Right renal pelvis (tissue), 4 donors: ENCODE measurements around the gene OR2T29. TPM values are rescaled to one million over a fixed set of nuclear protein-coding genes. Genes with fewer than 3 reads are reported as not detected.
"Not testable (repeated sequence)": the region's sequence is repeated elsewhere in the genome, so short reads cannot be mapped to it uniquely, and the experiment has no call there.

Source experiments
- DNase-seq, 4 donors: peaks; one replicate each; pipeline ENCODE4 v3.0.0-alpha.2; 2013; ENCODE audit warnings: low read depth in 4 of 4, low spot score in 3 of 4, missing footprints in 1 of 4
- polyA plus RNA-seq, 4 donors: library from polyadenylated mRNA; unstranded; fragments of 120-200 nt; gene quantifications; one replicate each; pipeline ENCODE4 v1.2.1, GENCODE V29; 2013; ENCODE audit not compliant: insufficient read length in 4 of 4

The OR2T29 gene, protein sequence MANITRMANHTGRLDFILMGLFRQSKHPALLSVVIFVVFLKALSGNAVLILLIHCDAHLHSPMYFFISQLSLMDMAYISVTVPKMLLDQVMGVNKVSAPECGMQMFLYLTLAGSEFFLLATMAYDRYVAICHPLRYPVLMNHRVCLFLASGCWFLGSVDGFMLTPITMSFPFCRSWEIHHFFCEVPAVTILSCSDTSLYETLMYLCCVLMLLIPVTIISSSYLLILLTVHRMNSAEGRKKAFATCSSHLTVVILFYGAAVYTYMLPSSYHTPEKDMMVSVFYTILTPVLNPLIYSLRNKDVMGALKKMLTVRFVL
- not detected for polyA plus RNA-seq

- DNase-seq, result not testable (repeated sequence)
Observed at GRCh38 chr1:248562672-248563071, at the start of gene OR2T29. Gene OR2T29, minus strand, starts transcription at chr1:248562772. Its CDS starts 3,281 bp downstream, at chr1:248559491.

DNA sequence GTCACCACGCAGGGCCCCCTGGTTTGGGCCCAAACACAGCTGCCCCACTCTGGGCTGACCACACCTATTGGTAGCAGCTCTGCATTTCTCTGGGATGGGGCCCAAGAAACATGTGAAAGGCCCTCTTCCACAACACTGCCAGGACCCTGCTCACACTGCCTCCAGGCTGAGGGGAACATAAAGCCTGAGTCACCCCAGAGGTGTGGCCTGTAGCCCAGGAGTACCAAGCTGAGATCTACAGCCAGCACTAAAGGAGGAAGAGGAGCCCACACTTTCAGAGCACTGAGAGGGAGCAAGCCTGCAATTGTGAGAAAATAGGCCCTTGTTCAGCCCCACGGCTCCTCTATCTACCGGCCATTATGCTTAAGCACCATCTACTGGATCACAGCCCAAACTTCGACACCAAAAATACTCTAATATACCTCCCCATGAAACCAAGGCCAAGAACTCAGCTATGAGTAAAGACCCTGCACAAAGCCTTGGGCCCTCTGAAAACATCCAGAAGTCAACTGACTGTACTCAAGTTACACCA is 49.4 kb upstream of the OR2T29 start:
- DNase-seq, result no peak

- no peak for DNase-seq
Observed at GRCh38 chr1:248610301-248610700, 47.7 kb upstream of the OR2T29 start.

DNA sequence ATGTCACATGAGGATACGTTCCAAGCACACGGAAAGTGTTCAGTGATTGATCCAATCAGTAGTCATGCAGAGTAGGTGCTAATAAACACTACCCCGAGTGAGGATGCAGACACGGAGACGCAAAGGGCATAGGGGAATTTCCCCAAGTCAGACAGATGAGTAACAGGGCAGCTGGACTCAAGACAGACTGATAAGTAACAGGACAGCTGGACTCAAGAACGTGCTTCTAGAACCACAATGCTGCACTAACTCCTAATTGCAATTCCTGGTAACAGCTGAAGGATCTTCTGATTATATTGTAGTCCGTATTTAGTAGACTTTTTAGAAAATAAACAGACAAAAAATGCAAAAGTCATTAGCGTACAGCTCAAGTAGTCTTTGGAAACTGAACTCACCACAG is 36.8 kb upstream of the OR2T29 start:
- no peak for DNase-seq

- no peak for DNase-seq
Observed at GRCh38 chr1:248597589-248597988, 35.0 kb upstream of the OR2T29 start, which contains the start of gene OR2T10. Gene OR2T10, minus strand, starts transcription at chr1:248597700. Its CDS starts 3,932 bp downstream, at chr1:248593768.

- DNase-seq, result no peak
Observed at GRCh38 chr1:248596615-248597014, 34.0 kb upstream of the OR2T29 start.

- DNase-seq, result no peak
Observed at GRCh38 chr1:248593226-248593625, 30.7 kb upstream of the OR2T29 start.

DNA sequence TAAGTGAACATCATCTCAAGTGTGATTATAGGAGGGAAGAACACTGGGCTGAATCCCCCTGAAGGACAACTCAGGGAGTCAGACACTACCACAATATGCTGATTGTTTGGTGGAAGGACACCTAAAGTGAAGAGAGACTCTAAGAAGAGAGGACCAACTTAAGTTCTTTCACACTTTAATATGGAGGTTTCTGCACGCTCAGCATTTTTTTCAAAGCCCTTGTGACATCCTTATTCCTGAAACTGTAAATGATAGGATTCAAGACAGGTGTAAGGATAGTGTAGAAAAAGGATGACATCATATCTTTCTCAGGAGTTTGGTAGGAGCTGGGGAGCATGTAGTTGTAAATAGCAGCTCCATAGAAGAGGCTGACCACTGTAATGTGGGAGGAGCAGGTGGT is 30.1 kb upstream of the OR2T29 start:
- no peak for DNase-seq

DNA sequence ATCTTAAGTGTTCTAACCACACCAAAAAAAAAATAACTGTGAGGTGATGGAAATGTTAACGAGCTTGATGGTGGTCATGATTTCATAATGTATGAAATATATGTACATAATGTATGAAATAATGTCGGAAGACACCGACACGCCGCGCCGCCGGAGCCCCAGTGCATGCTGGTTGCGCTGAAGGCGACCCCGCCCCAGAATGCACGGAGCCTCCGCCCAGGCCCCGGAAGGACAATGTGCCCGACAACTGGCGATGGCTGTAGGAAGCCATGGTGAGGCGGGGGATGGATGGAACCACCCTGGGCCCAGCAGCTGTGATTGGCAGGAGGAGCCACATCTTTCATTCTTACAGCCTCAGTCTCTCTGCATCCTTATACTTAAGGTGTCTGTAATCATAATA is 27.5 kb upstream of the OR2T29 start:
- no peak for DNase-seq

GRCh38 chr1:248589334-248589733 is 26.8 kb upstream of the OR2T29 start:
- no peak for DNase-seq

DNA sequence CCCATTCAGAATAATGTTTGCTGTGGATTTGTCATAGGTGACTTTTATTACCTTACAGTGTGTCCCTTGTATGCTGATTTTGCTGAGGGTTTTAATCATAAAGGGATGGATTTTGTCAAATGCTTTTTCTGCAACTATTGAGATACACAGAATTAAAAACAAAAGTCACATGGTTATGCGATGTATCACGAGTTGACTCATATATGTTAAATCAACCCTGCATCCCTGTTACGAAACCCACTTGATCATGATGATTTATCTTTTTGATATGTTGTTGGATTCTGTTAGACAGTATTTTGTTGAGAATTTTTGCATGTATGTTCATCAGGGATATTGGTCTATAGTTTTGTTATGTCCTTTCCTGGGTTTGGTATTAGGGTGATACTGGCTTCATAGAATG is 22.7 kb upstream of the OR2T29 start:
- DNase-seq, result no peak

DNA sequence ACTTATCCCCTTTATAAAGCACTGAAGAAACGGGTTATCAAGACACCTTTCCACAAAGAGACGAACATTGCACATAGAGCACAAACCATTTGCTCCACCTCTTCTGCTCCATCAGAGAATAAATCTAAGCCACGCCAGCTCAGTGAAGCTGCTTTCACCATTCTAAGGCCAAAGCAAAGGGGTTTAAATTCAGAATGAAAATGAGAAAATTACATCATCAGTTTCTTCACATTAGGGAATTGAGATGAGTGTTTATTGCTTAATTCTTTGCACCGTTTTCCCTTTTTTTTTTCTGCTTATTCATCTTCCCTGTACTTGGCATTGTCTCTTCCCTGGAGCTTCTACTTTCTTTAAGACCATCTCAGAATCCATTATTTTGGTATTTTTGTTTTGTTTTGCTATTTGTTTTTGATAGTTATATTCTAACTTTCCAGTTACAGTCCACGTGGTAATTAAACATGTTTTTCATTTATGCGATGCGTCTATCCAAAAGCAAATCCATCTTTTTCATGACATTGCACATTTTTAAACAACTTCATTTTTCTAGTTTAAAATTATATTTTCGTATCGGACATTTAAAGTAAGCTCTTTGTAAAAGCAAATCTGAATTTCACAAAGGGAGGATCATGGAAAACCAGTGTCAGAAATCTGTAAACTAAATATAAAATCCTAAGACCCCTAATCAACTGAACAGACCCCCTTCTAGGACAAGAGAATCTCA is 13.8 kb upstream of the OR2T29 start:
- no peak for DNase-seq

DNA sequence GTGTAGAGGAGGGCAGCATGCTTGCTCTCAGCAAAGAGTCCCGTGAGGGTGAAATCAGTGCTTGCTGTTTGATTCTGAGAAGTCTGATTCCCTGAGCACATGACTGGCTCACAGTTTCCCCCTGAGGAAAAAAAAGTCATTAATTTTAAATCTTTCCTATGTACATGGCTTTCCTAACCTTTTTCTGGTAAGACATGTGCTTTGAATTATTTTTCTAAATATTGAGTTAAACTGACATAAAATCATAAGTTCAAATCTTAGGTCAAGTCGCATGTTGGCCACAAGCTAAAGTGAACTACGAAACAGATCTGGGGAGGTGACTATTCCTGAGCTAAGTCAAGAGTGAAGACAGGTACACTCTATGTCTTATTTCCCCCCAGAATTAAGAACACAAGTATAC is 12.1 kb upstream of the OR2T29 start, which contains the start of gene OR2T34:
Gene OR2T34, minus strand, starts transcription at position 101 of the 400 bp plus-strand sequence. Its CDS starts 0 bp downstream, at position 101.
- DNase-seq, result not testable (repeated sequence)

DNA sequence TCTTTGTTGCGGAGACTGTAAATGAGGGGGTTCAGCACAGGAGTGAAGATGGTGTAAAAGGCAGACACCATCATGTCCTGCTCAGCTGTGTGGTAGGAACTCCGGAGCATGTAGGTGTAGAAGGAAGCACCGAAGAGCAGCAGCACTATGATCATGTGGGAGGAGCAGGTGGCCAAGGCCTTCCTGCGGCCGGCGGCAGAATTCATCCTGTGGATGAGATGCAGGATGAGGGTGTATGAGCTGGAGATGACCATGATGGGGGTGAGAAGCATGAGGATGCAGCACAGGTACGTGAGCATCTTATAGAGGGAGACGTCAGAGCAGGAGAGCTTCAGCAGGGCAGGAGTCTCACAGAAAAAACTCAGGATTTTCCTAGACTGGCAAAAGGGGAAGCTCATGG is 11.3 kb upstream of the OR2T29 start:
- DNase-seq, result not testable (repeated sequence)

- DNase-seq, result not testable (repeated sequence)
Observed at GRCh38 chr1:248572049-248572448, 9.5 kb upstream of the OR2T29 start.

DNA sequence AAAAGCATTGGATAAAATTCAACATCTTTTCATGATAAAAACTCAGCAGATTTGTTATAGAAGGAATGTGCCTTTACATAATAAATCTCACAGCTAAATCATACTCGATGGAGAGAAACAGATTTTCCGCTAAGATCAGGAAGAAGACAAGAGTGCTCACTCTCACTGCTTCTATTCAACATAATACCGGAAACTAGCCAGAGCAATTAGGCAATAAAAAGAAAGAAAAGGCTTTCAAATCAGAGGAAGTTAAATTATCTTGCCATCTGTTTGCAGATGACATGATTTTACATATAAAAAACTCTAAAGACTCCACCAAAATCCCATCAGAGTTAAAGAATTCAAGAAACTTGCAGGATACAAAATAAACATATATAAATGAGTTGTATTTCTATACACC is 8.2 kb upstream of the OR2T29 start:
- not testable (repeated sequence) for DNase-seq

- DNase-seq, result not testable (repeated sequence)
Observed at GRCh38 chr1:248569049-248569448, 6.5 kb upstream of the OR2T29 start.

- DNase-seq, result not testable (repeated sequence)
Observed at GRCh38 chr1:248565530-248566373, 3.2 kb upstream of the OR2T29 start.

DNA sequence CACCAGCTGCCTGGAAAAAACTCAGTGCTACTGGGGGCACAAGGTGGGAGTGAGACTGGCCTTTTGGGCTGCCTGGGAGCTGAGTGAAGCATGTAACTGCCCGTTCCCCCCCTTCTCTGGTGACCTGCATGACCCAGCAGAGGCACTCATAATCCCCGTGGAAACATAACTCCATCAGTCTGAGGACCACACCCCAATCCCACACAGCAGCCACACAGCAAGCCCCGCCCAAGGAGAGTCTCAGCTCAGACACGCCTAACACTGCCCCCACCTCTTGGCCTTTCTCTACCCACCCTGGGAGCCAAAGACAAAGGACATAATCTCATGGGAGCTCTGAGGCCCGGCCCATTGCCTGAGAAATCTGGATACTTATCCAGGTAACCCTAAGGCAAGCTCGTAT is 11.5 kb downstream of the OR2T29 start:
- not testable (repeated sequence) for DNase-seq

- not testable (repeated sequence) for DNase-seq
Observed at GRCh38 chr1:248547383-248547782, 15.2 kb downstream of the OR2T29 start.

- DNase-seq, result not testable (repeated sequence)
Observed at GRCh38 chr1:248537449-248537848, 25.1 kb downstream of the OR2T29 start.
